Measurements from ENCODE around the gene KNCN. TPM values are rescaled to one million over a fixed set of nuclear protein-coding genes. Genes with fewer than 3 reads are reported as not detected.

KNCN gene
- total RNA-seq, 4 donors from 2014 or later: not detected

- DNase-seq (ENCODE audit: low spot score) (no peak), ATAC-seq (ENCODE audit: low FRiP score) (no peak)
These were observed 18.7 kb upstream of the KNCN start for GRCh38 chr1:46569884-46570725.

GRCh38 chr1:46569116-46569515 lies 17.7 kb upstream of the KNCN start:
- TF ChIP-seq CTCF (IDR thresholded peaks at IDR 0.05): no peak
- no peak for ATAC-seq (ENCODE audit: low FRiP score)
- no peak for DNase-seq (ENCODE audit: low spot score)

More at GRCh38 chr1:46569884-46570725, 18.7 kb upstream of the KNCN start:
- no peak for TF ChIP-seq CTCF (IDR thresholded peaks at IDR 0.05)

- no peak for ATAC-seq (ENCODE audit: low FRiP score)
- no peak for TF ChIP-seq CTCF (IDR thresholded peaks at IDR 0.05)
- DNase-seq (ENCODE audit: low spot score): no peak
These were observed 17.0 kb upstream of the KNCN start for GRCh38 chr1:46568461-46568891.

GRCh38 chr1:46563341-46563740 lies 11.9 kb upstream of the KNCN start:
- no peak for TF ChIP-seq CTCF (IDR thresholded peaks at IDR 0.05)
- DNase-seq (ENCODE audit: low spot score): no peak
- no peak for ATAC-seq (ENCODE audit: low FRiP score)

GRCh38 chr1:46562498-46562897 lies 11.1 kb upstream of the KNCN start:
- no peak for DNase-seq (ENCODE audit: low spot score)
- TF ChIP-seq CTCF (IDR thresholded peaks at IDR 0.05): no peak
- no peak for ATAC-seq (ENCODE audit: low FRiP score)

- no peak for TF ChIP-seq CTCF (IDR thresholded peaks at IDR 0.05)
- ATAC-seq (ENCODE audit: low FRiP score) (no peak), DNase-seq (ENCODE audit: low spot score) (no peak)
These were observed 7.5 kb upstream of the KNCN start for GRCh38 chr1:46558966-46559365.

All from omental fat pad (tissue), 4 donors.